K562 (cell line): ENCODE results near the gene LIX1L. TPM values are rescaled to one million over a fixed set of nuclear protein-coding genes. Genes with fewer than 3 reads are reported as not detected.

ENCODE experiments used
- ARNT ChIP-seq, 2 experiments: fragments of 450-650 bp; IDR thresholded peaks; 2 replicates each; pipeline ENCODE4 v1.6.1; 2016; ENCODE audit warnings: mild to moderate bottlenecking in 1 of 2
- DPF2 ChIP-seq: fragments of 450-650 bp; IDR thresholded peaks from 2 replicates; pipeline ENCODE4 v1.6.1; 2016
- HDAC1 ChIP-seq, 2 experiments: fragments of 450-650 bp; IDR thresholded peaks; 2 replicates each; pipeline ENCODE4 v1.6.1; 2016 to 2017; ENCODE audit warnings: inconsistent platforms in 1 of 2, mild to moderate bottlenecking in 1 of 2, moderate library complexity in 1 of 2
- HNRNPUL1 ChIP-seq: fragments of 200-400 bp; formaldehyde crosslinking; IDR thresholded peaks from 2 replicates; pipeline ENCODE4 v1.6.1; 2017; ENCODE audit warnings: low read length
- ILK ChIP-seq: fragments of 450-650 bp; IDR thresholded peaks from 2 replicates; pipeline ENCODE4 v1.6.1; 2016; ENCODE audit warnings: missing genetic modification characterization, low read depth, mild to moderate bottlenecking, missing compliant biosample characterization, moderate library complexity, borderline replicate concordance
- PHF20 ChIP-seq: fragments of 450-650 bp; IDR thresholded peaks from 2 replicates; pipeline ENCODE4 v1.6.1; 2018; ENCODE audit not compliant: partially characterized antibody
- RERE ChIP-seq: sonication (generic); formaldehyde crosslinking; IDR thresholded peaks from 2 replicates; pipeline ENCODE4 v1.8.0; 2023; ENCODE audit warnings: missing genetic modification reagents, mild to moderate bottlenecking, borderline replicate concordance
- TRIM25 ChIP-seq: fragments of 450-650 bp; IDR thresholded peaks from 2 replicates; pipeline ENCODE4 v1.7.0; 2016; ENCODE audit warnings: borderline replicate concordance
- USF2 ChIP-seq: sonication (generic); formaldehyde crosslinking; IDR thresholded peaks from 2 replicates; pipeline ENCODE4 v1.5.0; 2020; ENCODE audit warnings: missing genetic modification reagents
- ZBTB11 ChIP-seq, 3 experiments: fragments of 200-800 bp in 1 of 3; fragments of 250-450 bp in 1 of 3; fragments of 450-650 bp in 1 of 3; sonication (Bioruptor Pico) in 1 of 3; sonication (Bioruptor generic) in 1 of 3; formaldehyde crosslinking in 1 of 3; IDR thresholded peaks; 2 replicates each; pipeline versions ENCODE4 v1.6.1 to v1.8.0; 2016 to 2022; ENCODE audit warnings: mild to moderate bottlenecking in 2 of 3, missing genetic modification characterization in 2 of 3, missing compliant biosample characterization in 1 of 3, moderate library complexity in 1 of 3
- ZFX ChIP-seq: sonication (generic); formaldehyde crosslinking; IDR thresholded peaks from 2 replicates; pipeline ENCODE4 v1.8.0; 2022; ENCODE audit warnings: mild to moderate bottlenecking, missing genetic modification reagents, moderate library complexity
- ZNF263 ChIP-seq: sonication (generic); formaldehyde crosslinking; IDR thresholded peaks from 2 replicates; pipeline ENCODE4 v1.8.0; 2022; ENCODE audit warnings: mild to moderate bottlenecking, missing genetic modification reagents, borderline replicate concordance
- ZNF583 ChIP-seq: fragments of 250-450 bp; sonication (Bioruptor Pico); IDR thresholded peaks from 2 replicates; pipeline ENCODE4 v1.4.0; 2020
- polyA plus RNA-seq, 8 experiments: library from polyadenylated mRNA; depleted of rRNA in 4 of 8; stranded (reverse) in 5 of 8; unstranded in 3 of 8; fragments of >200 nt; fragmentation: Nextera tagmentation in 2 of 8; fragmentation: Illumina TruSeq in 1 of 8; extraction: Ambion mirVana in 2 of 8; extraction: Trizol in 1 of 8; gene quantifications; 2 replicates each; pipeline versions ENCODE4 v1.2.1 to v1.2.3, GENCODE V29; 2011 to 2014; ENCODE audit warnings: inconsistent platforms in 1 of 8, missing spikeins in 1 of 8
- total RNA-seq, 7 experiments: library from RNA; depleted of rRNA in 6 of 7; stranded (reverse); fragments of >200 nt in 6 of 7; fragmentation: Illumina TruSeq in 2 of 7; extraction: Trizol in 2 of 7; gene quantifications; 2 replicates each; pipeline versions ENCODE4 v1.2.1 to v1.2.3, GENCODE V29; 2011 to 2021; ENCODE audit warnings: low replicate concordance in 1 of 7

LIX1L gene
- total and polyA plus RNA-seq, 9 of the 15 experiments (the other 6 are each of a cell fraction or from before 2014, with no cell fraction given) = 4.6 to 26.5 (median 12.5) TPM

- TF ChIP-seq USF2 (CRISPR knock-in tag) (no peak), DPF2 (peak; percentile 92), PHF20 (no peak), ZNF583 (CRISPR knock-in tag) (0 out of 2 replicates have a peak, but pooled peaks have one; percentile 63), HNRNPUL1 (0 out of 2 replicates have a peak, but pooled peaks have one; percentile 38), HDAC1 (IDR thresholded peaks at IDR 0.05) (0 out of 4 replicates have a peak, but pooled peaks of 1 of the 2 experiments have one; percentile 37), TRIM25 (no peak), ZFX (CRISPR knock-in tag) (peak; percentile 65; the same call in 1 of the 2 replicates), ARNT (IDR thresholded peaks at IDR 0.05) (peak; percentile 65 to 73), RERE (CRISPR knock-in tag) (no peak), ZNF263 (CRISPR knock-in tag) (peak; percentile 36; the same call in 1 of the 2 replicates), ZBTB11 (CRISPR knock-in tag; IDR thresholded peaks at IDR 0.05) (peak in 1 of 3 experiments; percentile 85; a peak in 2 of 6 replicates), ILK (tag) (no peak)
These were observed 21.3 kb upstream of the LIX1L start (continued) for GRCh38 chr1:145978854-145979745.
